T47D (cell line): Measurements from ENCODE around the gene MAP2K1.

Source experiments
- DNase-seq, 2 experiments: peaks; one replicate each; pipeline versions ENCODE4 v3.0.0 to v3.0.0-alpha.2; 2011 to 2012; ENCODE audit warnings: low read depth in 1 of 2, low spot score in 1 of 2
- JUND ChIP-seq: IDR thresholded peaks from 2 replicates; pipeline ENCODE4 v1.6.1; 2012; ENCODE audit warnings: low read depth
- in situ Hi-C: cut with HindIII; loops from 2 replicates; pipeline ENCODE4 v1.10.0; 2016; ENCODE audit warnings: low sequenced_read_pairs, low pct_unique_long_range_greater_than_20kb

The MAP2K1 gene

GRCh38 chr15:66402761-66403284 is 16.1 kb downstream of the MAP2K1 start:
- TF ChIP-seq JUND = no peak
- DNase-seq = no peak
- in situ Hi-C loops = no loop called here

- in situ Hi-C loops = no loop called here
- TF ChIP-seq JUND = no peak
- DNase-seq = no peak
These were observed 16.6 kb downstream of the MAP2K1 start for GRCh38 chr15:66403323-66403722.

GRCh38 chr15:66404122-66404521 is 17.4 kb downstream of the MAP2K1 start:
- no peak for DNase-seq
- TF ChIP-seq JUND = no peak
- in situ Hi-C loops = no loop called here

GRCh38 chr15:66404532-66404931 is 17.8 kb downstream of the MAP2K1 start:
- TF ChIP-seq JUND = no peak
- in situ Hi-C loops = no loop called here
- DNase-seq = no peak

GRCh38 chr15:66405007-66405406 is 18.3 kb downstream of the MAP2K1 start:
- no peak for TF ChIP-seq JUND
- DNase-seq = no peak
- in situ Hi-C loops = no loop called here

- no peak for TF ChIP-seq JUND
- in situ Hi-C loops = no loop called here
- DNase-seq = no peak
These were observed 18.9 kb downstream of the MAP2K1 start for GRCh38 chr15:66405615-66406014.

DNA sequence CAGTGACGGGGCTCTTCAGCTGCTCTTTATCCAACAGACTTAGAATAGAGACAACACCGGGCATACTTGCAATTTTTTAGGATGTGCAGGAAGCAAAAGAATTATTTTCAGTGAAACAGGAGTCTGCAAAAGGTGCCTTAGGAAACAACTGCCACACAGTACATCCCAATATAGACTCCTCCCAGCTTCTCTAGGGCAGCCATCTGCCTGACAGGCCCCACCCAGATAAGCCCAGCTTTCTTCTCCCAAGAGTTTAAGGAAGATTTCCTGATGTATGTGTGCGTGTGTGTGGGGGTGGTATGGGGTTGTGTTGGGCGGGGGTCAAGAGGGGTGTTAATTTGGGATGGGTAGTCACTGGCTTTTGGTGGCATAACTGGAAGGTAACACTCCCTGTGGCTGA is 21.5 kb downstream of the MAP2K1 start:
- no peak for TF ChIP-seq JUND
- in situ Hi-C loops = no loop called here

DNA sequence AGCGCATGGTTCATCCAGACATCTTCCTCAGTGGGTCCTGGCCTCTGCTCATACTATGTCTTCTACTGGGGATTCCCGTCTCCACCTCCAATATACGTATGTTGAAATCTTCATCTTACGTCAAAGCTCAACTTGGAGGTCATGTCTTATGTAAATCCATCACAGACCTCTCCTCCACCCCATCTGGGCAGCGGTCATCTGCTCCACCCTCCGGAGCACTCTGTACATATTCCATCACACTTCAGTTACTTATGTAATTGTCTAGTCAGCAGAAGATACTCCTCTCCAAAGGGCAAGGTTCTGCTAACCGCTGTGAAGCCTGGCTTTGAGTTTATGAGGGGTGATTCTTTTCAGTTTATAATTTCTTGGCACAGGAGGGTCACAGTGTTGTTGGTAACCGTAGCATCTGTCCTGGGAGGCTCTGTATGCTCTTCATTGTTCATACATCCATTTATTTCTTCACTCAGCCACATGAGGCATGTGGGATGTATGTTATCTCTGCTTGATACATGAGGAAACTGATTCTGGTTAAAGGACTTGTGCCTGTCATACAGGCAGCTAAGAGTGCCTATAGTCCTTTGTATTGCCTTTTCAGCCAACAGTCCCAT is 22.1 kb downstream of the MAP2K1 start:
- in situ Hi-C loops = no loop called here
- no peak for TF ChIP-seq JUND

More for the DNA sequence above, 21.5 kb downstream of the MAP2K1 start:
- no peak for DNase-seq

GRCh38 chr15:66409565-66410108 is 22.9 kb downstream of the MAP2K1 start:
- in situ Hi-C loops = no loop called here
- no peak for DNase-seq
- TF ChIP-seq JUND = no peak

More for the DNA sequence above, 22.1 kb downstream of the MAP2K1 start:
- no peak for DNase-seq

DNA sequence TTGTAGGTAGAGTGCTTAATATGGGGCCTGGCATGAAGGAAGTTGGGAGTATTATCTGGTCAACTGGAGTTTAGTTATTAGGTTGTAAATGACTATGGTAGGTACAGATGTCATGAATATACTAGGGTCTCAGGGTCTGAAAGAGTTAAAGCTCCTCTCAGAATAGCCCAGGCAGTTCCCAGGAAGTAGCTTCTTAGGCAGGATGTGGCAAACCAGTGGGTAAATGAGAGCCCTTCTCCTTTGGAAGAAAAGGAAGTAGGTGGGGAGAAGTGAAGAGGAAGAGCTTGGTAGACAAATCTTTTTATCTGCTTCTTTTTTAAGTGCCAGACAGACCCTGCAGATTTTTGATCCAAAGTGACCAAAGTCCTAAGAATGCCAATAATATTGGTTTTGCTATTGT is 24.5 kb downstream of the MAP2K1 start:
- in situ Hi-C loops = no loop called here
- TF ChIP-seq JUND = no peak
- DNase-seq = no peak

- in situ Hi-C loops = no loop called here
- no peak for DNase-seq
- TF ChIP-seq JUND = no peak
These were observed 25.5 kb downstream of the MAP2K1 start for GRCh38 chr15:66412220-66412619.

DNA sequence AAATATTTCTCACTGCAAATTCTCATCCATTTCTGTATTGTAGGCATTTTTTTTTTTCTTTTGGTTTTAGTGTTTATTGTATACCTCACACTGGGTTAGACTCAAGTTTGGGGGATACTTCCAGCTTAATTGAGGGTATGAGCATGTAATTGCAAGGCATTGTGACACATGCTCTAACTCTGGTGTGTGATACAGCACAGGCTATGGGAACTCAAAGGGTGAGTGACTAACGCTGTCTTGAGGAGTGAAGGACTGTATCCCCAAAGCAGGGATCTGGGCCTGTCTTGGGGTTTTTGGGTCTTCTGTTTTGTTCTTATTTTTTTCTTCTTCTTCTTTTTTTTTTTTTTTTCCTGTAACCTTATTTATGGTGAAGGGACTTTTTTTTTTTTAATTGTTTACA is 26.9 kb downstream of the MAP2K1 start:
- no peak for DNase-seq
- TF ChIP-seq JUND = no peak
- in situ Hi-C loops = no loop called here

DNA sequence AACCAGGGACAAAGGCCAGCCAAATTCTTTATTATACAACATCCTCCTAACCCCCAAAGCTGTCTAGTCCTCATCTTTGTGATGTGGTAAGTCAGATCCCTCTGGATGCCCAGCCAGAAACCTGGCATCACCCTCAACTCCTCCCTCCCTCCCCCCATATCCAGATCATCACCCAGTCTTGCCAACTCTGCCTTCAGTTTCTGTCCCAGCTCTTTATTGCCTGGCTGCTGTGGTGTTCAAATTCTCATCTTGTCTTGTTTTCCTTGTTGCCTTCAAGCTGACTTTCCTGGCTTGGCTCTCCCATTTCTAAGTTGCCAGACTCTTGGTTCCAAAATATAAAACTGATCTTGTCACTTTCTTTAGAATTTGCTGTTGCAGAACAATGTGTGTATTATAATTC is 28.6 kb downstream of the MAP2K1 start:
- in situ Hi-C loops = no loop called here
- DNase-seq = no peak
- no peak for TF ChIP-seq JUND

DNA sequence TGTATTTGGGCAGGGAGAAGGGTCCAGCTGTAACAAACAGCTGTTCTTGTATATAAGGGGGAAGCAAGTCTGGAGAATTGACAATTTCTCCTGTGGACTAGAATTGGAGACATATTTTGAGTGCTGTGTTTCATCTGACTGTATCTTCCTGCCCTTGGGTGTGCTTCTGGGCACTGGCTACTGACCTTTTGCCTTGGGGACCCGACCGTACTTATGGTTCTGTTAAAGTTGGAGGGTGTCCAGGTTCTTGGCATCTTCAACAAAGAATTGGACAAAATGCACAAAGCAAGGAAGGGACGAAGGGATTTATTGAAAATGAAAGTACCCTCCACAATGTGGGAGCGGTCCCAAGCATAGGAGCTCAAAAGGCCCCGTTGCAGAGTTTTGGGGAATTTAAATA is 31.0 kb downstream of the MAP2K1 start:
- no peak for TF ChIP-seq JUND
- in situ Hi-C loops = no loop called here
- no peak for DNase-seq
